PC-9 (cell line): ENCODE data around the gene CDO1. TPM values are rescaled to one million over a fixed set of nuclear protein-coding genes. Genes with fewer than 3 reads are reported as not detected.

Experiments used
- BruUV-seq: library from RNA; stranded (reverse); fragments of 400-500 nt; replicated peaks from 2 replicates; lab custom pipeline; 2021; lab: Mats Ljungman, UMichigan
- CTCF ChIA-PET: fragments of 300-600 bp; sonication (Branson Sonifier 250); formaldehyde crosslinking; loops from one replicate; lab custom pipeline; 2022; ENCODE audit warnings: antibody characterized with exemption; lab: Charles Lee
- POLR2A ChIA-PET: fragments of 300-600 bp; sonication (Branson Sonifier 250); formaldehyde crosslinking; loops from one replicate; lab custom pipeline; 2022; ENCODE audit warnings: antibody characterized with exemption; ENCODE audit not compliant: unreplicated experiment; lab: Charles Lee
- DNase-seq, 2 experiments: peaks; one replicate each; pipeline versions ENCODE4 v3.0.0 to v3.0.0-alpha.2; 2015 to 2022; ENCODE audit warnings: mixed read lengths in 1 of 2
- H2AFZ ChIP-seq: fragments of 200-600 bp; sonication (generic); 2 replicates; pipeline ENCODE4 v1.8.1; 2017; ENCODE audit warnings: antibody characterized with exemption
- H3F3A ChIP-seq: fragments of 200-600 bp; sonication (generic); 2 replicates; pipeline ENCODE4 v1.8.1; 2017; ENCODE audit warnings: antibody characterized with exemption, mild to moderate bottlenecking, low read depth; ENCODE audit not compliant: insufficient read depth
- H3K27ac ChIP-seq: fragments of 200-600 bp; sonication (generic); 2 replicates; pipeline ENCODE4 v1.6.1; 2016; ENCODE audit warnings: mixed run types
- H3K27me3 ChIP-seq: fragments of 200-600 bp; sonication (generic); 2 replicates; pipeline ENCODE4 v1.6.1; 2016; ENCODE audit warnings: low read depth, mixed run types; ENCODE audit not compliant: insufficient read depth
- H3K36me3 ChIP-seq: fragments of 200-600 bp; sonication (generic); 2 replicates; pipeline ENCODE4 v1.6.1; 2016; ENCODE audit warnings: low read depth, mixed run types
- H3K4me1 ChIP-seq: fragments of 200-600 bp; sonication (generic); replicated peaks from 2 replicates; pipeline ENCODE4 v1.6.1; 2016; ENCODE audit warnings: mixed run types; ENCODE audit not compliant: insufficient read depth
- H3K4me2 ChIP-seq: fragments of 200-600 bp; sonication (generic); 2 replicates; pipeline ENCODE4 v1.6.1; 2017; ENCODE audit warnings: mixed run types
- H3K4me3 ChIP-seq: fragments of 200-600 bp; sonication (generic); 2 replicates; pipeline ENCODE4 v1.6.1; 2016; ENCODE audit warnings: mixed run types
- H3K79me2 ChIP-seq: fragments of 200-600 bp; sonication (generic); 2 replicates; pipeline ENCODE4 v1.6.1; 2017; ENCODE audit warnings: low read depth, mixed run types
- H3K9me2 ChIP-seq: fragments of 200-600 bp; sonication (generic); 2 replicates; pipeline ENCODE4 v1.8.1; 2017; ENCODE audit warnings: mild to moderate bottlenecking; ENCODE audit not compliant: insufficient read depth
- H3K9me3 ChIP-seq: fragments of 200-600 bp; sonication (generic); 2 replicates; pipeline ENCODE4 v1.8.1; 2016; ENCODE audit warnings: low read depth; ENCODE audit not compliant: insufficient read depth
- H4K20me1 ChIP-seq: fragments of 200-600 bp; sonication (generic); 2 replicates; pipeline ENCODE4 v1.8.1; 2017; ENCODE audit not compliant: insufficient read depth
- EZH2 ChIP-seq: fragments of 200-600 bp; sonication (generic); IDR thresholded peaks from 2 replicates; pipeline ENCODE4 v1.8.0; 2017; ENCODE audit warnings: antibody characterized with exemption, low read depth
- intact Hi-C: fragments of 100-400 bp; cut with micrococcal nuclease; formaldehyde crosslinking; loops from one replicate; pipeline ENCODE4 v1.10.0; 2022; ENCODE audit not compliant: unreplicated experiment
- total RNA-seq: library from RNA; stranded (reverse); gene quantifications from 2 replicates; pipeline ENCODE4 v1.2.3, GENCODE V29; 2021
- TF ChIP-seq, protein P1 (sequence below): fragments of 200-600 bp; sonication (generic); conservative IDR thresholded peaks from 2 replicates; pipeline ENCODE4 v1.6.1; 2017; ENCODE audit warnings: mixed run types, antibody characterized with exemption, mild to moderate bottlenecking, moderate library complexity

The CDO1 gene
- total RNA-seq, 1 experiment from 2014 or later: not detected

DNA sequence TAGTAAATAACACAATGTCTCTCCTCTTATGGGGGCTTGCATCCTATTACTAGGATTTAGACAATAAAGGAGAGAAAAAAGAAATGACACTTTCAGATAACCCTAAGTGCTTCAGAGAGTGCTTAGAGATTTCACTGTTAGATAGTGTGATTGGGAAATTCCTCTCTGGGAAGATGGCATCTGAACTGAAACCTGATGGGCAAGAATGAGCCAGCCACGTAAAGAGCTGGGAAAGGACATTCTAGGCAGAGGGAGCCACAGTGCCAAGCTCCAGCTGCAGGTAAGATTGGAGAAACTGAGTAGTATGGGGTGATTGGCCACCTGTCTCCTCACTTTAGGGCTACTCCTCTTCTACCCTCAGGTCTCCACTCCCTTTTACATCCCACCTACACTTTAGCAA is 14.5 kb downstream of the CDO1 start:
- intact Hi-C loops: no loop called here
- no peak overlapping the region for H2AFZ ChIP-seq
- no peak overlapping the region for H3K4me3 ChIP-seq
- BruUV-seq: no TSS peak
- ChIA-PET CTCF (no interaction called here), POLR2A (no interaction called here)
- no peaks in the 10 kb centered on the region for H3K9me3 ChIP-seq
- no peak overlapping the region for H3K27ac ChIP-seq
- no peaks in the 10 kb centered on the region for H3K79me2 ChIP-seq
- no peaks in the 10 kb centered on the region for H4K20me1 ChIP-seq
- no peaks in the 10 kb centered on the region for H3K9me2 ChIP-seq
- no peaks in the 10 kb centered on the region for H3K36me3 ChIP-seq
- H3K27me3 ChIP-seq: no peaks in the 10 kb centered on the region
- DNase-seq: no peak
- H3K4me2 ChIP-seq: no peak overlapping the region
- no peaks in the 10 kb centered on the region for H3F3A ChIP-seq
- H3K4me1 ChIP-seq: peaks cover 6% of the 10 kb centered on the region
- no peak for TF ChIP-seq EZH2
- TF ChIP-seq, protein P1, sequence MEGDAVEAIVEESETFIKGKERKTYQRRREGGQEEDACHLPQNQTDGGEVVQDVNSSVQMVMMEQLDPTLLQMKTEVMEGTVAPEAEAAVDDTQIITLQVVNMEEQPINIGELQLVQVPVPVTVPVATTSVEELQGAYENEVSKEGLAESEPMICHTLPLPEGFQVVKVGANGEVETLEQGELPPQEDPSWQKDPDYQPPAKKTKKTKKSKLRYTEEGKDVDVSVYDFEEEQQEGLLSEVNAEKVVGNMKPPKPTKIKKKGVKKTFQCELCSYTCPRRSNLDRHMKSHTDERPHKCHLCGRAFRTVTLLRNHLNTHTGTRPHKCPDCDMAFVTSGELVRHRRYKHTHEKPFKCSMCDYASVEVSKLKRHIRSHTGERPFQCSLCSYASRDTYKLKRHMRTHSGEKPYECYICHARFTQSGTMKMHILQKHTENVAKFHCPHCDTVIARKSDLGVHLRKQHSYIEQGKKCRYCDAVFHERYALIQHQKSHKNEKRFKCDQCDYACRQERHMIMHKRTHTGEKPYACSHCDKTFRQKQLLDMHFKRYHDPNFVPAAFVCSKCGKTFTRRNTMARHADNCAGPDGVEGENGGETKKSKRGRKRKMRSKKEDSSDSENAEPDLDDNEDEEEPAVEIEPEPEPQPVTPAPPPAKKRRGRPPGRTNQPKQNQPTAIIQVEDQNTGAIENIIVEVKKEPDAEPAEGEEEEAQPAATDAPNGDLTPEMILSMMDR: no peak

DNA sequence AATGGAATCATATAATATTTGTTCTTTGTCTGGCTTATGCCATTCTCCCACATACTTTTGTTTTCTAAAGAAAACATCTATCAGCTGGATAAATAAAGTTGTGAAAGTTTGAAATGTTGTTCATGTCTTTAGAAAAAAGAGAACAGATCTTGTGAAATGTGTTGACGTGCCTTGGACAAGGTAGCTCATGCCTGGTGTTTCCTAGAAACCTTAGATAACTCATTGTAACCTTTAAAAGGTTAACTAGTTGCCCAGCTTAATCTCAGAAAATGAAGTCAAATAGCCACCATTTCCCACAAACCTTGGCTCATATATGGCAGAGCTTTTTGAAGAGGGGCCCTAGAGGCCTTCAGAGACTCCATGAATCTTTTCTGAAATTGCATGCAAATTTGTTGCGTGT is 15.3 kb downstream of the CDO1 start:
- Histone ChIP-seq H3K36me3 (no peaks in the 10 kb centered on the region), H3K9me3 (no peaks in the 10 kb centered on the region), H3K27me3 (no peaks in the 10 kb centered on the region), H4K20me1 (no peaks in the 10 kb centered on the region), H2AFZ (no peak overlapping the region), H3K27ac (no peak overlapping the region), H3K4me1 (no peaks in the 10 kb centered on the region), H3K79me2 (no peaks in the 10 kb centered on the region), H3K9me2 (no peaks in the 10 kb centered on the region), H3K4me3 (no peak overlapping the region), H3F3A (no peaks in the 10 kb centered on the region), H3K4me2 (no peak overlapping the region)
- intact Hi-C loops: no loop called here
- TF ChIP-seq, protein P1: no peak
- no peak for TF ChIP-seq EZH2
- CTCF ChIA-PET: no interaction called here
- POLR2A ChIA-PET: no interaction called here
- BruUV-seq: no TSS peak
- no peak for DNase-seq

DNA sequence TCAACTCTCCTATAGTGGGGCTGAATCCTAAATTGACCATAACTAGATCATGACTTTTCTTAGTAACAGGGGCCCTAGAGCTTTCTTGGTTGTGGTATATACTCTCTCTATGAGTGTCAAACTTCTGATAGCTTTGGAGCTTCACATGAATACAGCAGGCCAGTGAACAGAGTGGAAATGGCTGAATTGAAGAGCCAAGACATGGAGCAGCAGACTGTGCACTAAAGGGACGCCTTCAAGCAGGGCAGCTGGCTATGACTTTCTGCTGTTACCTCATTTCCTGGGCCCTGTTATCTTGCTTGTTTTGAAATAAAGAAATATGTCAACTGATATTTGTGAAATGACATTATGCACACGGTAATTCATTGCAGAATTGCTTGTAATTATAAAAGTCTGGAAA is 16.4 kb downstream of the CDO1 start:
- POLR2A ChIA-PET: interaction anchor here (0.6 kb wide), 1 partner anchor 158 kb away, joined by 6 read pairs; no protein-coding TSS in a partner anchor

More for the DNA sequence above, 16.4 kb downstream of the CDO1 start:
- Histone ChIP-seq H3K27me3 (no peaks in the 10 kb centered on the region), H3K4me2 (no peak overlapping the region), H4K20me1 (no peaks in the 10 kb centered on the region), H3F3A (no peaks in the 10 kb centered on the region), H3K27ac (no peak overlapping the region), H2AFZ (no peak overlapping the region), H3K4me1 (no peaks in the 10 kb centered on the region), H3K4me3 (no peak overlapping the region), H3K79me2 (no peaks in the 10 kb centered on the region), H3K9me2 (no peaks in the 10 kb centered on the region), H3K36me3 (no peaks in the 10 kb centered on the region), H3K9me3 (no peaks in the 10 kb centered on the region)
- CTCF ChIA-PET: no interaction called here
- no TSS peak for BruUV-seq
- TF ChIP-seq, protein P1: no peak
- no peak for TF ChIP-seq EZH2
- no peak for DNase-seq
- intact Hi-C loops: no loop called here
